Kidney (tissue), 14 donors: ENCODE results near the gene OR1K1. TPM values are rescaled to one million over a fixed set of nuclear protein-coding genes. Genes with fewer than 3 reads are reported as not detected.

Source experiments
- DNase-seq, 5 donors: peaks; one replicate each; pipeline ENCODE4 v3.0.0-alpha.2; 2013 to 2020
- FAIRE-seq: peaks from 2 replicates; lab custom pipeline; 2012; peaks lifted over from hg19 to GRCh38; lab: Jason Lieb, UNC
- H3K27ac ChIP-seq, 2 donors: one replicate each; pipeline ENCODE4 v1.7.0; 2013; ENCODE audit warnings: low read depth in 2 of 2, low read length in 2 of 2, inconsistent platforms in 1 of 2
- H3K27me3 ChIP-seq: one replicate; pipeline ENCODE4 v1.7.1; 2013; ENCODE audit warnings: low read length, inconsistent platforms; ENCODE audit not compliant: control insufficient read depth, insufficient read depth
- H3K36me3 ChIP-seq, 3 donors: one replicate each; pipeline versions ENCODE4 v1.7.0 to v1.7.1; 2013; ENCODE audit warnings: low read length in 3 of 3, control low read depth in 1 of 3, inconsistent platforms in 1 of 3; ENCODE audit not compliant: insufficient read depth in 3 of 3, control insufficient read depth in 2 of 3
- H3K4me1 ChIP-seq, 3 donors: one replicate each; pipeline versions ENCODE4 v1.7.0 to v1.7.1; 2013; ENCODE audit warnings: low read length in 3 of 3, inconsistent platforms in 1 of 3, low read depth in 1 of 3; ENCODE audit not compliant: control insufficient read depth in 2 of 3, insufficient read depth in 2 of 3
- H3K4me3 ChIP-seq, 3 donors: one replicate each; pipeline versions ENCODE4 v1.7.0 to v1.8.1; 2013; ENCODE audit warnings: low read length in 3 of 3, control low read depth in 1 of 3, inconsistent platforms in 1 of 3
- H3K9ac ChIP-seq, 3 donors: one replicate each; pipeline versions ENCODE4 v1.7.0 to v1.7.1; 2013; ENCODE audit warnings: low read length in 3 of 3, control low read depth in 1 of 3, inconsistent platforms in 1 of 3
- H3K9me3 ChIP-seq, 3 donors: one replicate each; pipeline versions ENCODE4 v1.7.0 to v1.7.1; 2013; ENCODE audit warnings: low read length in 3 of 3, control low read depth in 1 of 3, inconsistent platforms in 1 of 3; ENCODE audit not compliant: control insufficient read depth in 2 of 3, insufficient read depth in 1 of 3
- intact Hi-C: fragments of 100-400 bp; cut with DNase I; formaldehyde crosslinking; loops from one replicate; pipeline ENCODE4 v1.11.1; 2022
- polyA plus RNA-seq: library from polyadenylated mRNA; stranded (reverse); fragments of 350-450 nt; fragmentation: Illumina TruSeq; extraction: RNeasy Lipid Tissue Mini Kit (QIAGEN cat#74804); gene quantifications from one replicate; pipeline ENCODE4 v1.2.3, GENCODE V29; 2014; ENCODE audit warnings: low read depth, low replicate concordance; ENCODE audit not compliant: insufficient read depth
- total RNA-seq: library from RNA; stranded (reverse); fragmentation: NEBNext Ultra II Directional; extraction: Animal tissue kit (Norgen Biotek cat#: 25700); gene quantifications from one replicate; pipeline ENCODE4 v1.2.1, GENCODE V29; 2021
- TF ChIP-seq, protein P1 (sequence below): IDR thresholded peaks from 3 replicates; pipeline ENCODE4 v1.5.1; 2012; ENCODE audit warnings: mild to moderate bottlenecking, moderate library complexity, borderline replicate concordance; ENCODE audit not compliant: insufficient read depth; ENCODE audit errors: extremely low read depth
- donor health status: control.
- donor health status: control.
- donor health status: control.
- donor health status: control.
- donor health status: control.
- donor health status: DM: yes; HTN: yes; CAD: no.
- donor health status: Normal renal cell carcinoma (clear cell type).

OR1K1 gene
- total and polyA plus RNA-seq, 2 donors from 2014 or later: not detected

DNA sequence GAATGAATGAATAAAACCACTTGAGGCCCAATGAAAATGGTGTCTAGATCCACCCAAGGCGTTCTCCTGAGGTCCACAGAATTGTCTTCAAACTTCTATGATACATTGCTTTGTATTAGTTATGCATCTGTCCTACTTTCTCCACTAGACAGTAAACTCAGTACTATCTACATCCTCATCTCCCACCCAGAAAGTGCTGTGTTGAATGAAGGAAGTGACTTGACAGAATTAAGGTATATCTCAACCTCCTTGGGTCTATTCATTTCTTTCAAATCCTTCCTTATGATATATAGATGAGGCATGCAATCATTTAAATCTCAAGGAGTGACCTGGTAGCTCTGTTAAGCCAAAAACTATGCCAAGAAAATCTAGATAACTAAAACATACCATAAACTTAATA, 44.2 kb downstream of the OR1K1 start:
- no peak for FAIRE-seq

DNA sequence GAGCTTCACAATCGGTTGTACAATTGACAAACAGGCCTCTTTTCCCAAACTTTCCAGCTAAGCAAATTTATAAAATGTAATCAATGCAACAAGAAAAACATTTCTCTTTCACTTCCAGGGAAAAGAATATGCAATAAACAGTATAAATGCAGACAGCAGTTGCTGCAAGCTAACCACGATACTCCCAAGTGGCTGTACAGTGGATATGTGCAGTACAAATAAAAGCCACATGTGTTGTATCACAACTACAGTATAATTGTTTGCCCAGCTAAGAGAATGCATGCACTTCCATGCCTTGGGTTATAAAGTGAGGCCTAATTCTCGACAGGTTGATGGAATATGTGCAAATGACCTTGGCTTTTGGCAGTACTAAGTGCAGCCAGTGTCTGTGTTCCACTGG, 45.2 kb downstream of the OR1K1 start:
- Histone ChIP-seq H3K9me3 (no peaks in the 10 kb centered on the region), H3K4me3 (no peak overlapping the region), H3K4me1 (no peaks in the 10 kb centered on the region), H3K27me3 (no peaks in the 10 kb centered on the region), H3K27ac (no peak overlapping the region), H3K9ac (no peak overlapping the region), H3K36me3 (peaks cover 0 to 10% (median 9%) of the 10 kb centered on the region in 3 donors)
- DNase-seq (no peak), FAIRE-seq (no peak)
- intact Hi-C loops: no loop called here
- TF ChIP-seq, protein P1, sequence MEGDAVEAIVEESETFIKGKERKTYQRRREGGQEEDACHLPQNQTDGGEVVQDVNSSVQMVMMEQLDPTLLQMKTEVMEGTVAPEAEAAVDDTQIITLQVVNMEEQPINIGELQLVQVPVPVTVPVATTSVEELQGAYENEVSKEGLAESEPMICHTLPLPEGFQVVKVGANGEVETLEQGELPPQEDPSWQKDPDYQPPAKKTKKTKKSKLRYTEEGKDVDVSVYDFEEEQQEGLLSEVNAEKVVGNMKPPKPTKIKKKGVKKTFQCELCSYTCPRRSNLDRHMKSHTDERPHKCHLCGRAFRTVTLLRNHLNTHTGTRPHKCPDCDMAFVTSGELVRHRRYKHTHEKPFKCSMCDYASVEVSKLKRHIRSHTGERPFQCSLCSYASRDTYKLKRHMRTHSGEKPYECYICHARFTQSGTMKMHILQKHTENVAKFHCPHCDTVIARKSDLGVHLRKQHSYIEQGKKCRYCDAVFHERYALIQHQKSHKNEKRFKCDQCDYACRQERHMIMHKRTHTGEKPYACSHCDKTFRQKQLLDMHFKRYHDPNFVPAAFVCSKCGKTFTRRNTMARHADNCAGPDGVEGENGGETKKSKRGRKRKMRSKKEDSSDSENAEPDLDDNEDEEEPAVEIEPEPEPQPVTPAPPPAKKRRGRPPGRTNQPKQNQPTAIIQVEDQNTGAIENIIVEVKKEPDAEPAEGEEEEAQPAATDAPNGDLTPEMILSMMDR: no peak

More for the DNA sequence above, 44.2 kb downstream of the OR1K1 start:
- Histone ChIP-seq H3K9me3 (no peaks in the 10 kb centered on the region), H3K4me1 (no peaks in the 10 kb centered on the region), H3K27me3 (no peaks in the 10 kb centered on the region), H3K27ac (no peak overlapping the region), H3K9ac (no peak overlapping the region), H3K4me3 (no peak overlapping the region), H3K36me3 (peaks cover 0 to 10% (median 9%) of the 10 kb centered on the region in 3 donors)
- TF ChIP-seq, protein P1: no peak
- intact Hi-C loops: no loop called here
- DNase-seq: no peak

DNA sequence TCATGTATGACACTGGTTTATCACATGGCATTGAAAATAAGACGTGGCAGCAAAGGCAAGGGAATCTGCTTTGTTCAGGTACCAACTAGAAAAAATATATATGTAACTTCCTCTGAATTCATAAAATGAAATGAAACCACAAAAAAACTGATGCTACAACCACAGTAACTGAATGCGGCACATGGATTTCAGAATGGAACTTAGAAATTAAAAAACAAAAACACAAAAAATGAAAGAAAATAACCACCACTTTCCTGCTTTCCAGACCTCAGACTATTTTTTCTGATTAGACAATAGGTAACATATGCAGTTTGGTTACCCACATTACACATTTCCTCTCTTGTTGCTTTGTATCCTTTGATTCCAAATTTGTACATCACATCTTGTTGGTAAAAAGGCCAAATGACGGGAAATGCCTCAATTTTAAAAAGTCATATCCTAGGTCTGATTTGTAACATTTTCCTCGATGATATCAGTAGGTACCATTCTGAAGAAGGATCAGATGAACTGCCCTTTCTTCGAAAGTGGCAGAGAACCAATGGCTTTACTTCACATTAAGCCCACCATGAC, 46.5 kb downstream of the OR1K1 start:
- DNase-seq (no peak), FAIRE-seq (no peak)
- intact Hi-C loops: no loop called here
- H3K9me3 ChIP-seq: no peaks in the 10 kb centered on the region
- TF ChIP-seq, protein P1: no peak
- H3K4me3 ChIP-seq: no peak overlapping the region
- no peaks in the 10 kb centered on the region for H3K4me1 ChIP-seq
- no peaks in the 10 kb centered on the region for H3K27me3 ChIP-seq
- peaks cover 4 to 17% (median 11%) of the 10 kb centered on the region in 3 donors for H3K36me3 ChIP-seq
- no peak overlapping the region for H3K27ac ChIP-seq
- H3K9ac ChIP-seq: no peak overlapping the region
